ENCODE measurements around the gene MRPS16.
"Not testable (repeated sequence)": the region's sequence is repeated elsewhere in the genome, so short reads cannot be mapped to it uniquely, and the experiment has no call there.

MRPS16 gene

DNA sequence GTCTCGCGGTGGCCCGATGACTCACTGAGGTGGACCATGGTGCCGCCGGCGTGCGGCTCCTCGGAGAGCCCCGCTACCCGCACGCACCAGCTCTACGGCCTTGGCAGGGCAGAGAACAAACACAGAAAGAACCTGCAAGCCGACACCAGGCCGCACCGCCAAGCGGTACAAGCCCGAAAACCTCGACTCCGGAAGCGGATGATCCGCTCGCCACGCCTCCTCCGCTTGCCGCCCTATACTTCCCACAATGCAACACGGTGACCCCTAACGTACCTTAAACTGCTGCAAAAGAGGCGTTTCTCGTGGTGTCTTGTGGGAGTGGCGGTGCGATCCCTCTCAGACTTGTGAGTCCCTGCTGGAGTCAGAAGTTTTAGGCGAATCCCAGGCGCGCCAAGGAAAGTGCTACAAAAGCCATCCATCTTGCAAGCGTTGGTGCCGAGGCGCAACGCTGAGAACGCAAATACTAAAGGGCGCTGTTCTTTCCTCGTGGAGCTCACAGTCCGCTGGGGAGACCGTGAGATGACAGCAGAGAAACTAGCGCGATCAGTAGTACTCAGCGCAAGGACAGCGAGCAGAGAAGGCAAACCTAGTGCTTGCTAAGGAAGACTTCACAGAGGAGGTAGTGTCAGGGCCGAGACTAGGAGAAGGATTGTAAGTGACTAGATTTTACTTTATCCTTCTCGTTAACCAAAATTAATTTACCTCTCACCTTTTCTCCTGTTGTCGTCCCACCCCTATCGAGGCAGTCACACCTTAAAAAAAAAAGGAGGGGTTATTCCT, at the start of gene MRPS16:
Gene MRPS16 (minus strand): TSS at position 200 of the 780 bp plus-strand sequence. CDS start 162 bp downstream, at position 38.
- FAIRE-seq = peak; percentile 97

DNA sequence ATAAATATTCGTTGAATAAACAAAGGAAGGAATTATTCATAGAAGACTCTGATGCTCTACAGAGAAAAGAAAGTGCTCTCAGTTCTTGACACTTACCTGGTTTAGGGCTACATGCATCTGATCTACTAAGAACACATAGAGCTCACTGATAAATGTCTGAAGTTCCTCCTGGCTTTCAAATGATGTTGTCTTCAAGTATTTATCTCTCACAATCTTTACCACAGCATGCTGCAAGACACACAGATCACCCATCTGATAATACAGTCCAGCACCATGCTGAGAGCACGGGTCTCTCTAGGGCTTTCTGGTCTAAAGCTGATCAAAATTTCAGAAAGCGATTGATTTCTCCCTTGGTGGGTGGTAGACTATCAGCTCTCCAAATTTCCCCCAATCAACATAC, 44.5 kb upstream of the MRPS16 start:
- no peak for FAIRE-seq

DNA sequence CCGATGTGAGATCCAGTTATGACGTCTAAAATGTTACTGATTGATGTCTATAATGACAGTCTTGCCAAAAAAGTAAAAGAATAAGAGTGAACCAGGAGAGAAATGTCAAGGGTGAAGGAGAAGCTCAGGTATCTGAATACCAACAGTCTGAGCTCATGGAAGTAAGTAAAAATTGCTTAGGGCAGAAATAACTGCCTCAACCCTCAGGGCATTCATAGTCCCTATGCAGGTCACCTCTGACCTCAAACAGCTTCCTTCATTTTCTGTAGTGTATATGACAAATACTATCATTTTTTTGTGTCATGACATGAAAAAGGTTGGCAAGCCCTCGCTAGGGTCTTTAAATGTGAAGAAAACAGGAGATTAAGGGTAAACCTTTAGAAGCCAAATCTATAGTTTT, 41.0 kb upstream of the MRPS16 start:
- no peak for FAIRE-seq

DNA sequence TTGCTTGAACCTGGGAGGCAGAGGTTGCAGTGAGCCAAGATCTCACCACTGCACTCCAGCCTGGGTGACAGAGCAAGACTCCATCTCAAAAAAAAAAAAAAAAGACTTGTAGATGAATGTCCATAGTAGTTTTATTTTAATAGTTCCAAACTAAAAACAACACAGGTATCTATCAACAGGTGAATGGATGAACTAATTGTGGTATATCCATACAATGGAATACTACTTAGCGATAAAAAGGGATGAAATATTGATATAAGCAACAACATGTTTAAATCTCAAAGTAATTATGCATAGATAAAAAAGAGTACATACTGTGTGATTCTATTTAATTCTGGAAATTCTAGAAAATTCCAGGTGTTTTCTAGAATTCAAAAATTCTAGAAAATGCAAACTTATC, 37.5 kb upstream of the MRPS16 start:
- no peak for FAIRE-seq

DNA sequence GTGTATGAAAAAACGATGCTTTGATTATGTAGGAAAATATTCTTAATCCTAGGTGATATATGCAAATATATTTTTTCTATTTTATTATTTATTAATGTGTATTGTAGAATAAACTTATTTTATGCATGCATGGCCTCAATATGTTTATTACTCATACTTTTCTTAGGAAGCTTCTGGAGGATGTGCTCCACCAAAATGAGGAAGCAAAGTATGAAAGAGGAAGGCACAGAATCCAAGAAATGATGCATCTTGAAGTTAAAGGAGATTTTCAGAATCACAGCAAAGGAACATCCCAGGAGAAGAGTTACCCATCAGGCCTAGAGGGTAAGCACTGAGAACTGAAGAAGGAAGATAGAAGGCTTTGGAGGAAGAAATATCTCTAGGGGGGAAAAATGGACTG, 35.0 kb upstream of the MRPS16 start:
- FAIRE-seq = no peak

DNA sequence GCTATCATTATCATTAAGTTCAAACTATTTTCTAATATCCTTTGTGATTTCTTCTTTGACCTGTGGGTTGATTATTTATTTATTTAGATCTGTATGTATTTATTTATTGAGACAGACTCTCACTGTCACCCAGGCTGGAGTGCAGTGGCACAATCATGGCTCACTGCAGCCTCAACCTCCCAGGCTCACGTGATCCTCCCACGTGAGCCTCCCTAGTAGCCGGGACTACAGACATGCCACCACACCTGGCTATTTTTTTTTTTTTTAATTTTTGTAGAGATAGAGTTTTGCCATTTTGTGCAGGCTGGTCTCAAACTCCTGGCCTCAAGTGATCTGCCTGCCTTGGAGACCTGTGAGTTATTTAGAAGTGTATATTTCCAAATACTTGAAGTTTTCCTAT, 28.7 kb upstream of the MRPS16 start:
- FAIRE-seq = no peak

DNA sequence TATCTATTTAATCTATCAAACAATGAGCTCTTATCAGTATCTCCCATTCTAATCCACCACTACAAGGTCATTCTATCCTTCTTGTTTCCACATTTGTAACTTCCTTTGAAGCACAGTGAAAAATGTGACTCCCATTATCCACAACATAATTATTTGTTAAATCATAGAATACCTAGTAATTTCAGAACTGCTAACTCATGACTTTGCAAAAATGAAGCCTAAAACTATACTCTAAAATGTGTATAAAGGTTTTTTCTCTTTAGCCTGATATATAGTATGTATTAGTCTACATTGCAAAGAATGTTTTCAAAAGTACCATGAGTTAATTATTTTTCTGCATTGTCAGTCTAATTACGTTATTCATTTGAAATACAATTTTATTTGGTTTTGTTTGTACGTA, 12.0 kb upstream of the MRPS16 start:
- no peak for FAIRE-seq

DNA sequence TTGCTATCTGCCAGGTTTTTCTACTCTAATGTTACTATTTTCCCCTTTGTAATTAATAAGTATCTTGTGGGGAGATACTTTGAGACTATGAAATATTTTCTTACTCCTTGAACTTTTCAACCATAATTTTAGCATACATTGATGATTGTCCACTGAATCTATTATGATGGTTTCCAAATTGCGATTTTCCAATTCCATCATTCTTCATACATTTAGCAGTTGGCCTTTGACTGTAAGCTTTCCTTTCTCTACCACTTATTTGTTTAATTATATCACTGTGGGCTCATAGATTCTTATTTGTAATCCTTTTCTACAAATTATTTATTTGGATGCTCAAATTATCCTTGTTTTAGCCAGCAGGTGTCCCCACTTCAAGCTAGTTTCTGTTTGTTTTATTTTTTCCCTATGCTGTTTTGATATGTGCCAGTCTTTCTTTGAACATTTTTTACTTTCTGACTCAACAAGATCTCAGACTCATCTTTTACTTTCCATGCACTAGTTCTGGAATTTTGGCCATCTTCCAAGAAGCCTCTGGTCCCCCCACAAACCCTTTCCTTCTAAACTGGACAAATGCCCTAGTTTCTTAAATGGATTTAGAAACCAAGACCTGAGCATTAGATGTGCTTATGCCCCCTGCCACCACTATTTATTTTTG, 11.4 kb upstream of the MRPS16 start:
- FAIRE-seq = peak; percentile 94

DNA sequence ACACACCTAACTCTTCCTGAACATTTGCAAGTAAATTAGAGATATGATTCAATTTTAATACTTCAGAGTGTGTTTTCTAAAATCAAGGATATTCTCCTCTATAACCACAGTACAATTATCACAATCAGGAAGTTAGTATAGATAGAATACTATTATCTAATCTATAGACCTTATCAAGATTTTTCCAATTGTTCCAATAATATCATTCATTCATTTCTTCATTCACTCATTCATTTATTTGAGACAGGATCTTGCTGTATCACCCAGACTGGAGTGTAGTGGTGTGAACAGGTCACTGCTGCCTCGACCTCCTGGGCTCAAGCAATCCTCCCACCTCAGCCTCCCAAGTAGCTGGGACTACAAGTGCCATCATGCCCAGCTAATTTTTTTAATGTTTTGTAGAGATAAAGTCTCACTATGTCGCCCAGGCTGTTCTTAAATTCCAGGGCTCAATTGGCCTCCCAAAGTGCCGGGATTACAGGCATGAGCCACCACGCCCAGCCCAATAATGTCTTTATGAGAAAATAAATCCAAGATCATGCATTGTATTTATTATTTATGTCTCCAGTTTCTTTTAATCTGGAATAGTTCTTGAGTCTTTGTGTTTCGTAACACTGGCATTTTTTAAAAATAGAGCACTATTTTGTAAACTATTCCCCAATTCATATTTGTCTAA, 10.6 kb upstream of the MRPS16 start:
- no peak for FAIRE-seq

DNA sequence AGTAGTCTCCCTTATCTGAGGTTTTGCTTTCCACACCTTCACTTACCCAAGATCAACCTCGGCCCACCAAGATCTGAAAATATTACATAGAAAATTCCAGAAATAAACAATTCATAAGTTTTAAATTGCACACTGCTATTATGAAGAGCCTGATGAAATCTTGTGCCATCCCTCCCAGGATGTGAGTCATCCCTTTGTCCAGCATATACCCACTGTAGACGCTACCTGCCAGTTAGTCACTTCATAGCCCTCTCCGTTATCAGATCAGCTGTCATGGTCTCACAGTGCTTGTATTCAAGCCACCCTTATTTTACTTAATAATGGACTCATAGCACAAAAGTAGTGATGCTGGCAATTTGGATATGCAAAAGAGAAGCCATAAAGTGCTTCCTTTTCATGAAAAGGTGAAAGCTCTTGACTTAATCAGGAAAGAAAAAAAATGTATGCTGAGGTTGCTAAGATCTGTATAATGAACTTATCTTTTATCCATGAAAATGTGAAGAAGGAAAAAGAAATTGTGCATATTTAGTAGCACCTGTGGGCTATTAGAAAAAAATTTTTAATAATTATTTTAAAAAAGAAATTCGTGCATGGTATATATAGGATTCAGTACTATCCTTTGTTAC, 9.8 kb upstream of the MRPS16 start:
- no peak for FAIRE-seq

DNA sequence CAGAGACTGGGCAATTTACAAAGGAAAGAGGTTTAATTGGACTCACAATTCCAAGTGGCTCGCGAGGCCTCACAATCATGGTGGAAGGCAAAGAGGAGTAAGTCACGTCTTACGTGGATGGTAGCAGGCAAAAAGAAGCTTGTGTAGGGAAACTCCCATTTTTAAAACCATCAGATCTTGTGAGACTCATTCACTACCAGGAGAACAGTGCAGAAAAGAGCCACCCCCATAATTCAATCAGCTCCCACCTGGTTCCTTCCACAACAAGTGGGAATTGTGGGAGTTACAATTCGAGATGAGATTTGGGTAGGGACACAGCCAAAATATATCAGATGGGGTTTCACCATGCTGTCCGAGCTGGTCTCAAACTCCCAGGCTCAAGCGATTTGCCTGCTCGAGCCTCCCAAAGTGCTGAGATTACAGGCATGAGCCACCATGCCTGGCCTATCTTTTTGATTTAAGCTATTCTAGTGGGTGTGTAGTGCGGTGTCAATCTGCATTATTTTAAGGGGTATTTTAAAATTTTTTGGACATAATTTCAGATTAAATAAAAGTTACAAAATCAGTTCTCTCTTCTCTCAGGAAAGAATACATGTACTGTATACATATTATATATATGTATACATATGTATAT, 9.0 kb upstream of the MRPS16 start:
- no peak for FAIRE-seq

DNA sequence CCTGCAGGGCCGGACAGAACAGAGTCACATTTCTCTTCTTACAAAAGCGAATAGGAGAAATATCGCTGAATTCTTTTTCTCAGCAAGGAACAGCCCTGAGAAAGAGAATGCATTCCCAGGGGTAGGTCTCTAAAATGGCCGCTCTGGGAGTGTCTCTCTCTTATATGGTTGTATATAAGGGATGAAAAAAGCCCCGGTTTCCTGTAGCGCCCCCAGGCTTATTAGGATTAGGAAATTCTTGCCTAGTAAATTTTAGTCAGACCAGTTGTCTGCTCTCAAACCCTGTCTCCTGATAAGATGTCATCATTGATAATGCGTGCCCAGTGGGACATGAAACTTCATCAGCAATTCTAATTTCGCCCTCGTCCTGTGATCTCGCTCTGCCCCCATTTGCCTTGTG, 6.2 kb upstream of the MRPS16 start:
- not testable (repeated sequence) for FAIRE-seq

DNA sequence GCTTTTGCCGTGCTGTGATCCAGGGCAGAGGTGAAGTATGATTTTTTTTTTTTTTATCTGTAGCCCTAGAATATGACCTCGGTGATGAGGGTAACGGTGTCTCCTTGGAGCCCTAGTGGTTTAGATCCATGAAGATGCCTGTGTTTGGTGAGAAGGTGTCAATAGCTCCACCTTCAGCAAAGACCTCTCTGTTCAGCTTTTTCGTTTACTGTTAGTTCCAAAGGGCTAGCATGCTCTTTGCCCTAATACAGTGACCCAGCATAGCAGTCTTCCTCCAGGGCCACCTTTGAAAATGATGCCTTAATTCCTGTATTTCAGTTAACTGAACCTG, 746 bp upstream of the MRPS16 start:
- no peak for FAIRE-seq

DNA sequence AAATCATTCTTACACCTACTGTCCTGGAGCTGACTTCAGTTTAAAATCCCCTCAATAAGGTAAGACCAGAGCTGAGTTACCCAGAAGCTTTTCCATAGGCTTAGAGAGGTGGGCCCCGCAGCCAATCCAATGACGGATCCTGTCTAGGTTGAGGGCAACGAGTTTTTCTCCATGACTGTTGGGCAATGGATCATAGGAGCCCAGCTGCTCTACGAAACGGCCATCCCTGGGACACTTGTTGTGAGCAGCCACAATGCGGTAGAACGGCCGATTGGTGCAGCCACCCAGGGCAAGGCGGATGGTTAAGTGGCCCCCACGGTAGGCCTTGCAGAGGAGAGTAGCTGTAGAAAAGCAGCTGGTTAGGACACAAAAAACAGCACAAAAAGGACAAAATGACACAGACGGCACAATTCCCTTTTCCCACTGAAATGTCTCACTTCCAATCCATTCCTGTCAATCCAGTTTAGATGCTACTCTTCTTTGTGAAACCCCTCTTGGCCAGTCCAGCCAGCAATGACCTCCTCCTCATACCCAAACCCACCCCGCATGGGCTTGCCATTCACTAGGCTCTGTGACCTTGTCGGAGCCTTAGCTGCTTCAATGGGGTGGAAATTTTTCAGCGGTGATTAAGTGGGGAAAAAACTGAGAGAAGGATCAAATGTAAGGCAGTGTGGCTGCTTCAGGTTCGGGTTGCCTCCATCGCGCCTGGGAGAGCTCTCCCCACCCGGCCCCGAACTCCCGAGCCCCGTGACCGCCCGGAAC, 580 bp downstream of the MRPS16 start:
- FAIRE-seq = no peak

DNA sequence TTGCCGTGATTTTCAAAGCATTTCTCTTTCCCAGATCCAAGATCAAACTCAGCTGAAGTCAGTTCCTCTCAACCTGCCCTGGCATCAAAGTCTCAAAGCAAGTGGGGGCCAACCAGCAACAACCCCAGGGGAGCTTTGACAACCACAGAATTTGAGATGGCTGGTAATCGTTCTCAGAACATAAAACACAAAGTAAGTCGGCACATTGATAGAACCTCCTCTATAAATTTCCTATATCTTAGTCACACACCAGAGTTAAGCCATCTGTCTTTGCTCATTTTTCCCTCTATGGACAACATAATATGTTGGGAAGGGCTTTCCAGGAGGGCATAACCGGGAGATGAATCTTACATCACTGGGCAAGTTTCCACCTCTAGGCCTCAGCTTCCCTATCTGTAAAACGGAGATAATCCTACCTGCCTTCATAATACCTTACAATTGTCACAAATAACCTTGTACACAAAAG, 4.2 kb downstream of the MRPS16 start:
- FAIRE-seq = no peak

DNA sequence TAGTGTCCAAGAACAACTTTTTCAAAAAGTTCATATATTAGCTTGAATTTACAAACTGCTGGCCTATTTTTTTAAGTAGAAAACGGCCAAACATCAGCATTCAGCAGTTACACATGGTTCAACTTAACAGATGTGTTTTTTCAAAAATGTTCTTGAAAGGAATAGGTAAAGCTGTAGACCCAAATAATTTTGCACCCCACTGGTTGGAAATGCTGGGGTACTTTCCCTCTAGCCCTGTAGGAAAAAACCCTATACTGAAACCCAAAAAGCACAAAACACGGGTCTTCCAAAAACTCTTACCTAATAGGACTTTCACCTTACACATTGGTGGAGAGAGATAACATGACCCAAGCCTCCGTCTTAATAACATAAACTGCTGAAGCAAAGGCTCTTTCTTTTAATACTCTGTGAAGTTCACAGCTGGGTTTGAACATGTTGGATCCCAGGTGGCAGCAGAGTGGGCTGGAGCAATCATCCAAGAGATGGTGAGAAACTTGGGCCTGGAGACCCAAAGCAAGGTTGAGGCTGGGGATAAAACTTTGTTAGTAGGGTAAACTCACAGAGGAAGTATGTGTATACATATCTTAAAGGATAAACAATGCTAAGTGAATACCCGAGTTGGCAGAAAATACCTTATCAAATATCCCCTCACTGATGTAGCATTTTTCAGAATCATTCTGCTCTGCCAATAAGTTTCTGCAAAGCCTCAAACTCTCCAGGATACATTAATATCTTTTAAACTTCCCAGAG, 4.8 kb downstream of the MRPS16 start:
- FAIRE-seq = no peak

DNA sequence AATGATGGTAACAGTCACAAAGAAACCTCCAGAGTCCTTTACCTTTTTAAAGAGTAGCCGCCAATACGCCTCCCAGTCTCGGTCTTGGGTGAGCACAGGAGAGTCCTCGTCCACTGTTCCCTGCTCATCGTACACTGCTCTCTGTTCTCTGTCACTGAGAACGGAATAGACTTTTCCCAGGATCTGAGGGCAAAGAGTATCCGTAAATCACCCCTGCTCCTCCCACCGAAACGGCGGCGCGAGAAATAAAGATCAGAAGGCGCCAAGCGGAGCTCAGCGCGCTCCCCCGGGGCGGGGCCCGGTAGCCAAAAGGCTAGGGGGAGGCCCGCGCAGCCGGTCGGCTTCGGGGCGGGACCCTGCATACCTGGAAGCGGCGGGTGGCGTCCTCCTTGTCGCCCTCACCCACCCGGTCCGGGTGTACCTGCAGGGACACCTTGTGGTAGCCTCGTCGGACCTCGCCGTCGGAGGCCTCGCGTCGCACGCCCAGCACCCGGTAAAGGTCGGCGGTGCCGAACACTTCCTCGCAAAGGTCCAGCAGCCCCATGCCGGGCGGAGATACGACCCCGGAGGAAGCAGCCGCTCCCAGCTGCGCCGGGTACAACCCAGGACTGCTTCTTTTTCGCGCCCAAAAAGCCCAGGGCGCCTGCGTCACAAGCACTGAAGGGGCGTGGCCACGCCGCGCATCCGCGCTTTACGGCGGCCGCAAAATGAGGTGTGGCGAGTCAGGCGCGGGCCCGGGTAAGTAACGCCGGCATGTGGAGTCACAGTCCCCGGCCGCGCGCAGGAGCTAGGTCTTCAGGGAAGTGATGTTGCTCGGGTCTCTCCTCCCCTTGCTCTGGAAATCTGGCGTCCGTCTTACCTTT, 5.6 kb downstream of the MRPS16 start, which contains the start of gene DNAJC9:
Gene DNAJC9 (minus strand): TSS at position 610 of the 863 bp plus-strand sequence. CDS start 66 bp downstream, at position 544.
- FAIRE-seq = no peak

DNA sequence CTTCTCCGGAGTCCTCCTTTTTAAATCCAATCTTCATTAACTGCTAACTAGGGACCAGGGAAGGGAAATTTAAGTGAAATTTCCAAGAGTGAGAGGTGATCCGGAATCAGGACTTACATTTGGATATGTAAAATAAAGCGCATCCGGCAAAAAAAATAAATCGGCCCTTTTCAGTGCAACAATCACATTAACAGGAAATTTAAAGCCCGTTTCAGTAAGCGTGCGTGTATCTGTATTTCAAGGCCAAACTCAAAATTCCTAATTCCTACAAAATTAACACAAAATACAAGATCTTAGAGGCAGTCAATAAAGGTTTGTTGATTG, 6.2 kb downstream of the MRPS16 start:
- no peak for FAIRE-seq

DNA sequence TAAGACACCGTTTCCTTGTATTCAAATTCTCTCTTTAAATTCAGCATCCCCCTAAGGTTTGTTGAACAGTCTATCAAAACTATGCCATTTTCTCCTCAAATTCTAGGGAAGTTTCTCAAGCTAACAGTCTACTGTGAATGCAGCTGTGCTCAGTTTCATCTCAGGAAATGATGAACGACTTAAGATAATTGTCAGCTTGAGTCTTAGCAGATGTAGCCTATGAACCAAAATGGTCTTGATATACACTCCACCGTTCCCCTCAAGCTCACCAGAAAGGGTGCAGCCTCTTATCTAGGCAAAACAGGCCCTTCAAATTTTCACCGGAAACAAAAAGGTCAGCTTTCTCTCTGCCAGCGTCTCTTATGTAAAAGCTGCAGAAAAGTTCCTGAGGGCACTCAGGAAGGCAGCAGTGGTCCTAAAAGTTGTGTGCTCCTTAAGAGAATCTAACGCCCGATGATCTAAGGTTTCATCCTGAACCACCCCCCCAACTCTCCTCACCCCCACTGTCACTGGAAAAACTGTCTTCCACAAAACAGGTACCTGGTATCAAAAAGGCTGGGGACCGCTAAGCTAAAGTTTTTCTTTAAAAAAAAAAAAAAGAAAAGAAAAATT, 7.5 kb downstream of the MRPS16 start:
- no peak for FAIRE-seq

DNA sequence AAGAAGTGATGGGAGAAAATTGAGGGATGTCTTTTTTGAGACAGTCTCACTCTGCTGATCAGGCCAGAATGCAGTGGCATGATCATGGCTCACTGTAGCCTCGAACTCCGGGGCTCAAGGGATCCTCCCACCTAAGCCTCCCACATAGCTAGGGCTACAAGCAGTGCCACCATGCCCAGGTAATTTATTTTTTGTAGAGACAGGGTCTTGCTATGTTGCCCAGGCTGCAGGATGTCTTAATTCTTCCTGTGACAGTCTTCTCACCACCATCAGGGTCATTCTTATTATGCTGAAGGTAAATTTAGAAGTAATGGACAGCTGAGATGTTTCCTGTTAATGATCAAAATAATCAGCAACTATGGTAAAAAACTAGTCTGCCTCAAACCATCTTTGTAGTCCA, 12.5 kb downstream of the MRPS16 start:
- no peak for FAIRE-seq

Measured in A204.1 (cell line).